ENCODE results near the gene INHBA.

DNA sequence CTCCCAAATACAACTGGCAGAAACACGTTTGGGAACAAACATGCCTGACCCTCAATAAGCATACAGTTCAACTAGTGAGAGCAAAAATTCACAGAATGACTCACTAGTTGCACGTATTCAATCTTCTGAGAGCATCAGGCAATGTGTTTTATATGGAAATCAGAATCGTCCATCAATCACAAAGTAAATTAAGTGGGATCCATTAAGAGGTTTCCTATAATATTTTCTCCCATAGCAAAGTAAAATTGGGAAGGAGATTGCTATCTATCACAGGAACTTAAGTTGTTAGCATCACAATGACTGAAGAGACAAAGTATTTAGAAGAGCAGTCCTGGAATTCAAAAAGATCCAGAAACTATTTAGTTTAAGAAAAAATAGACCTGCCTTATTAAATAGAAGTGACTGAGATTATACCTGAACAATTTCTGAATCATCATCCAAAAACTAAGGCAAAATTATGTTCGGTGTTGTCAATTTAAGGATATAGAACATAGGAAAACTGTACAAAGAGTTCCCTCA lies 28.3 kb downstream of the INHBA start:
- TF ChIP-seq, protein P1, sequence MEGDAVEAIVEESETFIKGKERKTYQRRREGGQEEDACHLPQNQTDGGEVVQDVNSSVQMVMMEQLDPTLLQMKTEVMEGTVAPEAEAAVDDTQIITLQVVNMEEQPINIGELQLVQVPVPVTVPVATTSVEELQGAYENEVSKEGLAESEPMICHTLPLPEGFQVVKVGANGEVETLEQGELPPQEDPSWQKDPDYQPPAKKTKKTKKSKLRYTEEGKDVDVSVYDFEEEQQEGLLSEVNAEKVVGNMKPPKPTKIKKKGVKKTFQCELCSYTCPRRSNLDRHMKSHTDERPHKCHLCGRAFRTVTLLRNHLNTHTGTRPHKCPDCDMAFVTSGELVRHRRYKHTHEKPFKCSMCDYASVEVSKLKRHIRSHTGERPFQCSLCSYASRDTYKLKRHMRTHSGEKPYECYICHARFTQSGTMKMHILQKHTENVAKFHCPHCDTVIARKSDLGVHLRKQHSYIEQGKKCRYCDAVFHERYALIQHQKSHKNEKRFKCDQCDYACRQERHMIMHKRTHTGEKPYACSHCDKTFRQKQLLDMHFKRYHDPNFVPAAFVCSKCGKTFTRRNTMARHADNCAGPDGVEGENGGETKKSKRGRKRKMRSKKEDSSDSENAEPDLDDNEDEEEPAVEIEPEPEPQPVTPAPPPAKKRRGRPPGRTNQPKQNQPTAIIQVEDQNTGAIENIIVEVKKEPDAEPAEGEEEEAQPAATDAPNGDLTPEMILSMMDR (conservative IDR thresholded peaks at IDR 0.05) = no peak
- TF ChIP-seq EZH2 (IDR thresholded peaks at IDR 0.05; ENCODE audit: low read depth) = no peak

Data from PC-9 (cell line).